CD4-positive, alpha-beta T cell treated with Interferon alpha-2 for 1 hour (primary cell): ENCODE results near the gene EIF2S1.
"Not testable (repeated sequence)": the region's sequence is repeated elsewhere in the genome, so short reads cannot be mapped to it uniquely, and the experiment has no call there.

Experiments used
- DNase-seq, 2 donors: peaks; one replicate each; pipeline ENCODE4 v3.0.0-alpha.2; 2020 to 2022

Gene EIF2S1

GRCh38 chr14:67359775-67360469 lies at the start of gene EIF2S1, which contains the start of gene ATP6V1D:
EIF2S1 (plus strand) TSS chr14:67360328; CDS start chr14:67364768, 4,440 bp downstream.
ATP6V1D (minus strand) TSS chr14:67359804; CDS start chr14:67359698, 106 bp downstream.
- peak; percentile 100 for DNase-seq

- DNase-seq, result no peak
These were observed 48.3 kb upstream of the EIF2S1 start for GRCh38 chr14:67311868-67312267.

DNA sequence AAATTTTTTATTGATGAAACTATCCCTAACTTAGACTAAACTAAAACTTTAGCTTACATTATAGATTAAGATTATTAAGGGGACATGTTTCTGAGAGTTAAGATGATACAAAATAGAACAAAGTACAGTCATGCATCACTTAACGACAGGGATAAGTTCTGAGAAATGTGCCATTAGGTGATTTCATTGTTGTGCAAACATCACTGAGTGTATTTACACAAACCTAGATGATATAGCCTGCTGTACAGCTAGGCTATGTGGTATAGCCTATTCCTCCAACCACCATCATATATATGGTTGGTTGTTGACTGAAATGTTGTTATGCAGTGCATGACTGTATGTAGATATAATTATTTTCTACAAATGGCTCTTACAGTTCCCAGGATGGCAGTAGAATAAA lies 47.0 kb upstream of the EIF2S1 start:
- DNase-seq, result no peak

DNA sequence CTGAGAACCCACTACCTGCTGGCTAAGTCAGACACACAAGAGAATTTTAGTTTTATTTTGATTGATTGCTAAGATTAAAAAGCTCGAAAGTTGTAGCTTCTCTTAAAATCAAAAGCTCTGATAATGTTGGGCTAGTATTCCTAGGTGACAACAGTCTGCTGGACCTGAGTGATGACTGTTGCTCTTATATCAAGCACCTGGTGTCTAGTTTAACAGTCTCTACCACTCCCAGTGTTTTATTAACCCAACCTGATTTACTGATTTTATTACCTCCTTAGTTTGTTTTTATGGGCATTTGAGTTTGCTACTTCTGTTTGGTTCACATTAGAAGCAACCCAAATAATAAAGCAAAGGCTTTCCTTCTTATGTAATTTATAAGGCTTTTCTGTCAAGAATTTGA lies 42.3 kb upstream of the EIF2S1 start:
- no peak for DNase-seq

- DNase-seq, result no peak
These were observed 41.0 kb upstream of the EIF2S1 start for GRCh38 chr14:67319142-67319541.

DNA sequence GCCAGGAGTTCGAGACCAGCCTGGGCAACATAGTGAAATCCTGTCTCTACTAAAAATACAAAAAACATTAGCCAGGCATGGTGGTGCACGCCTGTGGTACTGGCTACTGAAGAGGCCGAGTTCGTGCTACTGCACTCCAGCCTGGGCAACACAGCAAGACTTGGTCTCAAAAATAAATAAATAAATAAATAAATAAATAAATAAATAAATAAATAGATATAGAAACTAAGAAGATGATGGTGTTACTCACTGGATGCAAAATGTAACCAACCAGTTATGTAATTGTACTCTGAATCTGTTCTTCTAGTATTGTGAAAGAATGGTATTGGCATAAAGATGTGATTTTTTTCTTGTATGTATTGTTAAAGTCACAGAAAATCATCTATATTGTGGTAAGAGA lies 30.5 kb upstream of the EIF2S1 start:
- not testable (repeated sequence) for DNase-seq

DNA sequence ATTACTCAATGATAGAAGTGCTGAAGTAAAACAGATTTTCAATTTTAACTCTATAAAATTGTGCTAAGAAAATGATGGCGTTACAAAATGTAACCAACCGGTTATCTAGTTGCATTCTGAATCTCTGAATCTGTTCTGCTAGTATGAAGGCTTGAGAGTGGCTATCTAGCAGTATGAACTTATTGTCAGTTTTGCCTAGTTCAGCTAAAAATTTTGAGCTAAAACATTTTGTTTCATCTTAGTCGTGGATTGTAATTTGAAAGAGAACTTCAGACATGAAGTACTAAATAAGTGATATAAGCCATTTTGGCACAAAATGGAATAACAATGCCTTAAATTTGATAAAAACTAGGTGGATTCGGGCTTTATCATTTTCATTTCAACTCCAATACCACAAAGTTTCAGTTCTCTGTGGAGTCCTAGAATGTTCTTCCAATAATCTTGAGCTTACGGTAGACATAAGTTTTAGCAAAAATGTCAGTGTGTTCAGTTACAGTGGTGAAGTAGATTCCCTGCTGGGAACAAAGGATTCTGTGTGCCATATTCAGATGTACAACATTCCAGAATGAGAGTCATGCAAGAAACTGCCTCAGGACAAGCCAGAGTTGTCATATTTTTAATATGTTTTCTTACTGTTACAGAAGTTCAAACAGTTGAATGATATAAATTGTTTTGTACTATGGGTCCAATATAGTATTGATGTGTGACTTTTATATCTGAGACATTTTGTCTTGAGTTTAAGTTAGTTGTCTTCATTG lies 28.6 kb upstream of the EIF2S1 start:
- DNase-seq, result no peak

GRCh38 chr14:67332468-67332867 lies 27.7 kb upstream of the EIF2S1 start:
- no peak for DNase-seq

DNA sequence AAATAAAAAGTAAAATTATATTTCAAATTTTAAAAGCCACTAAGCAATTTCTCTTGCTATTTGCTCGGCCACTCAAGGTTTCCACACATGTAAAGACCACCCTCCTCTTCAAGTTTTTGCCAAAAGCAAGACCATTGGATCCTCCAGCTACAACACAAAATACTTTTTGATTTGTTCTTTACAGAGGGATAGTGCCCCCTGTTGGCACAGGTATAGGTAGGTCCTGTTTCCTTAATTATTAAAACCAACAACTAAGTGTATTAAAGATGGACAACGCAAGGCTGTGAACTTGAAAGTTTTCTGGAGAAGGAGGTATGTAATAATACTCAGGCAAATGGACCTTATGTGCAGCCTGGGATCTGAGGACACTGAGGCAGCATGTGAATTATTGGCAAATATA lies 24.3 kb upstream of the EIF2S1 start:
- DNase-seq, result peak in 1 of 2 donors; percentile 27

DNA sequence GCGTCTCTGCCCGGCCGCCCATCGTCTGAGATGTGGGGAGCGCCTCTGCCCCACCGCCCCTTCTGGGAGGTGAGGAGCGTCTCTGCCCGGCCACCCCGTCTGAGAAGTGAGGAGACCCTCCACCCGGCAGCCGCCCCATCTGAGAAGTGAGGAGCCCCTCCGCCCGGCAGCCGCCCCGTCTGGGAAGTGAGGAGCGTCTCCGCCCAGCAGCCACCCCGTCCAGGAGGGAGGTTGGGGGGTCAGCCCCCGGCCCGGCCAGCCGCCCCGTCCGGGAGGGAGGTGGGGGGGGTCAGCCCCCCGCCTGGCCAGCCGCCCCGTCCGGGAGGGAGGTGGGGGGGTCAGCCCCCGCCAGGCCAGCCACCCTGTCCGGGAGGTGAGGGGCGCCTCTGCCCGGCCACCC lies 18.9 kb upstream of the EIF2S1 start:
- not testable (repeated sequence) for DNase-seq

DNA sequence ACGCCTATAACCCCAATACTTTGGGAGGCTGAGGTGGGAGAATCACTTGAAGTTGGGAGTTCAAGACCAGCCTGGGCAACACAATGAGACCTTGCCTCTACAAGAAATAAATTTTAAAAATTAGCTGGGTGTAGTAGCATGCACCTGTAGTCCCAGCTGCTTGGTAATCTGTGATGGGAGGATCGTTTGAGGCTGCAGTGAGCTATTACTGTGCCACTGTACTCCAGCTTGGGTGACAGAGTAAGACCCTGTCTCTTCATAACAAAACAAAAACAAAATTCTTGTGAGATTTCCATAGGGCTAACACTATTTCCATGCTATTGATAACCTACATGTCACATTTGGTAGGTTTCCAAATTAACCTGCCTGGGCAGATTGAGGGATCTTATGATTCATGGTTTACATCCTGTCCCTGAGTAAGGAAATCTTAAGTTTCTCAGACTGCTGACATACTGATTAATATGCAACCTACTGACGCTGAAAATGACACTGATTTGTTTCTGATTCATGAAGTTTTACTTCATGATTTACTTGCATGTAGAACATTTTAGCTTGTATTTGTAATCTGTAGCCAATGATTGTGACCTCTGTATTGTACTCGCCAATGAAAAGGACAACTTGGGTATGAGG lies 16.4 kb upstream of the EIF2S1 start:
- no peak for DNase-seq

- no peak for DNase-seq
These were observed 14.5 kb upstream of the EIF2S1 start for GRCh38 chr14:67345583-67345982.

DNA sequence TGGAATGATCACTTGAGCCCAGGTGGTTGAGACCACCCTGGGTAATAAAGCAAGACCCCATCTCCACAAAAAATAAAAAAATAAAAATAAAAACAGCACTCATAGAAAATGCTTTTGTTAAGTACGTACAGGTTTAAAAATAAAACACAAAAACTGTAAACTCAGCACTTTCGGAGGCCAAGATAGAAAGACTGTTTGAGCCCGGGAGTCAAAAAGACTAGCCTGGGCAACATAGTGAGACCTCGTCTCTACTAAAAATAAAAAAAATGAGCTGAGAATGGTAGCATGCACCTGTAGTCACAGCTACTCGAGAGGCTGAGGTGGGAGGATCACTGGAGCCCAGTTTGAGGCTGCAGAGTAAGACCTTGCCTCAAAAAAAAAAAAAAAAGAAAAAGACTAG lies 8.1 kb upstream of the EIF2S1 start:
- DNase-seq, result no peak

- no peak for DNase-seq
These were observed 2.8 kb upstream of the EIF2S1 start for GRCh38 chr14:67357186-67357968.

DNA sequence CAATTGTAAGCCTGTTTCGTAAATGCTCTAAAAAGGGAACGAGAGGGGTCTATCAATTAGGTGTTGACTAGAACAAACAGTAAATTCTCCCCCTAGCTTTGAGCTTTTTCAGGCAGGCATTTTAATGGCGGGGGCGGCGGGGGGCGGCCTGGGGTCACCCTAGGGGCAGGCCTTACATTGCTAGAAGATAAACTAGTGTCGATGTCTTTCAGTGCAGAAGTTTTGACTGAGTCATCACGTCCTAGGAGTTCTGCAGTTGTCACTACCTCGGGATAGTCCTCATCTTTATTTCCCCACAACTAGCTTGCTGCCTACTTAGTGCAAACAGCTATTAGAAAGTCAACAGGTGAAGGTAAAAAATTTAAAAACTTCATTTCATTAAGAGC lies 2.2 kb upstream of the EIF2S1 start:
- no peak for DNase-seq

DNA sequence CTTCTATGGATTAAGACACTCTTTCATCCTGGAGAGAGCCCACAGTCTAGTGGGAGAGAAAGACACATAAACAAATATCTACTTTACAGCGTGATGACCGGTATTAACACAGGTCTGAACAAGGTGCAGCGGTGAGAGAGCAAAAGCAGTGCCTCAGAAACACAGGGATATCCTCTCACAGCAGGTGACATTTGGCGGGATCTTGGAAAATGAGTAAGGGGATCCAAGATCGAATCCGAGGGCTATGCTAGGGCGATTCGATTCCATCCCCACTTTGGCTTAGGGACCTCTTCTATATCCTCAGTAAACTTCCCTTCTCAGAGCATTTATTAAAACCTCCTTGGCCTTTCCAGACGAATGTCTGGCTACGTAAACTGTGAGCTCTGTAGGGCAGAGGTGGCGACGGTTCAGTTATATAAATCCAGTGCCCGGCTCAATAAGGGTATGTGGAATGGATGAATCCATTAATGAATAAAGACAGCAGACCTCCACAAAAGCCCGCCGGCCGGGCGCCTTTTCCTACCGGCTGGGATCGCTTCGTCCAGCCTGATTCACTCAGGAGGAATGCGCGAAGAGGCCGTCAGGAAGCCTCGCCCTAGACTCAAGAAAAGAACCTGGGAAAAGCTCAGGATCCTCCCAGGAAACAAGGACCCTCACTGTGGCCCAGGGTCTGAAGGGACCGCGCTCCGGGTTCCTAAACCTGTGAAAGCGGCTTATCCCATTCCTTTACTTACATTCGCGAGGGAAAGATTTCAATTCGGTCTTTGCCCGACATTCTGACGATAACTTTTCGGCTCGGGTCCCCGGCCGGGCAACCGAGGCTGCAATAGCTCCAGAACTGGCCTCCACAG lies 979 bp upstream of the EIF2S1 start:
- DNase-seq, result no peak

GRCh38 chr14:67360470-67361206 lies 510 bp downstream of the EIF2S1 start:
- DNase-seq, result no peak

GRCh38 chr14:67365476-67365875 lies 5.3 kb downstream of the EIF2S1 start:
- no peak for DNase-seq

DNA sequence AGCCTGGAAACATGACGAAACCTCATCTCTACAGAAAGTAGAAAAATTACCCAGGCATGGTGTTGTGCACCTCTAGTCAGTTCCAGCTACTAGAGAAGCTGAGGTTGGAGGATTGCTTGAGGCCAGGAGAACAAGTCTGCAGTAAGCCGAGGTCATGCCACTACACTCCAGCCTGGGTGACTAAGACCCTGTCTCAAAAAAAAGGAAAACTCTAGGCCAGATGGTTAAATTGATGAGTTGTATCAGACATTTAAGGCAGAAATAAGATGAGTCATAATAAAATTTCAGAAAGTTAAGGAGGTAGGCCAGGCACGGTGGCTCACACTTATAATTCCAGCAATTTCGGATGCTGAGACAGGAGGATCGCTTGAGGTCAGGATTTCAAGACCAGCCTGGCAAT lies 10.7 kb downstream of the EIF2S1 start:
- no peak for DNase-seq

DNA sequence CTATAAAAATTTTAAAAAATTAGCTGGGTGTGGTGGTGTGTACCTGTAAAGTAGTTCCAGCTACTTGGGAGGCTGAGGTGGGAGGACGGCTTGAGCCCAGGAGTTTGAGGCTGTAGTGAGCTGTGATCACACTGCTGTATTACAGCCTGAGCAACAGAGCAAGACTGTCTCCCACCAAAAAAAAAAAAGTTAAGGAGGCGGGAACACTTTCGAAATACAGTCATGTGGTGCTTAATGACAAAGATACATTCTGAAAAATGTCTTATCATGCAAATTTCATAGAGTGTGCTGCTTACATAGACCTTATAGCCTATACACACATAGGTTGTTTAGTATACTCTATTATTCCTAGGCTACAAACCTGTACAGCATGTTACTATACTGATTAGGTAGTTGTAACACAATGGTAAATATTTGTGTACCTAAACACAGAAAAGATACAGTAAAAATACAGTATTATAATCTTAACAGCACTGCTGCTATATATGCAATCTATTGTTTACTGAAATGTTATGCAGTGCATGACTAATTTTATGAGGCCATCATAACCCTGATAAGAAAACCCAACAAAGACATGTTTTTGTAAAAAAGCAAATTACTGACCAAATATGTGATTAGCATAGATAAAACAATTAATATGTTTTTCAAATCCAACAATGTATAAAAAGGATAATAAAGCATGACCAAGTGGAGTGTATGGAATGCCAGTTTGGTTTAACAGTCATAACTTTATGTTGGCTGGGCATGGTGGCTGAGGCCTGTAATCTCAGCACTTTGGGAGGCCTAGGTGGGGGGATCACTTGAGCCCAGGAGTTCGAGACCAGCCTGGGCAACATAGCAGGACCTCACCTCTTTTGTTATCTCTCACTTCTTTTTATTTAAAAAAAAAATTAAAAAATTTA lies 11.4 kb downstream of the EIF2S1 start:
- DNase-seq, result no peak
